ENCODE data around the gene DNM1.

The DNM1 gene

DNA sequence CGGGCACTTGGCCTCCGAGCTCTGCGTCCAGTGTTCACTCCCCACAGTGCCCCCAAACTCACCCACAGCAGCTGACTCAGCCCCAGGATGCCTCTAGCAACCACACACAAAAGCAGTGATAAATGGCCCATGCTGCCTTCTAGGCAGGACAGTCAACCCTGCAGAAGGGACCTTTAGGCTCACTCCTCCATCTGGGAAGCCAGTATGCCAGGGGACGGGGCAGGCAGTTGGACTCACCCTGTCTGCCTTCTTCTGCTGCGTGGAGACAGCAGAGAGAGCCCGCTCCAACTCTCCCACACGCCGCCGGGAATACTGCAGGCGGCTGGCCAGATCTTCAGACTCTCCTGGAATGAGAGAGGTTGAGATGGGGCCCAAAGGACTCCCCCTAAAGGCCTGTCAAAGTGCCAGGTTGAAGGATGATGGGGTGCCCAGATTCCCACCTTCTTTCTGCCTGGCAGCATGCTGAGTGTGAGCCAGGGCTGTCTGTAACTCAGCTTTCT is 62.2 kb downstream of the DNM1 start:
- TF ChIP-seq, protein P1, sequence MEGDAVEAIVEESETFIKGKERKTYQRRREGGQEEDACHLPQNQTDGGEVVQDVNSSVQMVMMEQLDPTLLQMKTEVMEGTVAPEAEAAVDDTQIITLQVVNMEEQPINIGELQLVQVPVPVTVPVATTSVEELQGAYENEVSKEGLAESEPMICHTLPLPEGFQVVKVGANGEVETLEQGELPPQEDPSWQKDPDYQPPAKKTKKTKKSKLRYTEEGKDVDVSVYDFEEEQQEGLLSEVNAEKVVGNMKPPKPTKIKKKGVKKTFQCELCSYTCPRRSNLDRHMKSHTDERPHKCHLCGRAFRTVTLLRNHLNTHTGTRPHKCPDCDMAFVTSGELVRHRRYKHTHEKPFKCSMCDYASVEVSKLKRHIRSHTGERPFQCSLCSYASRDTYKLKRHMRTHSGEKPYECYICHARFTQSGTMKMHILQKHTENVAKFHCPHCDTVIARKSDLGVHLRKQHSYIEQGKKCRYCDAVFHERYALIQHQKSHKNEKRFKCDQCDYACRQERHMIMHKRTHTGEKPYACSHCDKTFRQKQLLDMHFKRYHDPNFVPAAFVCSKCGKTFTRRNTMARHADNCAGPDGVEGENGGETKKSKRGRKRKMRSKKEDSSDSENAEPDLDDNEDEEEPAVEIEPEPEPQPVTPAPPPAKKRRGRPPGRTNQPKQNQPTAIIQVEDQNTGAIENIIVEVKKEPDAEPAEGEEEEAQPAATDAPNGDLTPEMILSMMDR (IDR thresholded peaks at IDR 0.05; ENCODE audit: extremely low read depth, insufficient read depth, missing control alignments), result no peak
- in situ Hi-C loops (cut with MboI; ENCODE audit: low pct_unique_long_range_greater_than_20kb, low sequenced_read_pairs, unreplicated experiment), result no loop called here
- no peak for DNase-seq (ENCODE audit: low spot score)

DNA sequence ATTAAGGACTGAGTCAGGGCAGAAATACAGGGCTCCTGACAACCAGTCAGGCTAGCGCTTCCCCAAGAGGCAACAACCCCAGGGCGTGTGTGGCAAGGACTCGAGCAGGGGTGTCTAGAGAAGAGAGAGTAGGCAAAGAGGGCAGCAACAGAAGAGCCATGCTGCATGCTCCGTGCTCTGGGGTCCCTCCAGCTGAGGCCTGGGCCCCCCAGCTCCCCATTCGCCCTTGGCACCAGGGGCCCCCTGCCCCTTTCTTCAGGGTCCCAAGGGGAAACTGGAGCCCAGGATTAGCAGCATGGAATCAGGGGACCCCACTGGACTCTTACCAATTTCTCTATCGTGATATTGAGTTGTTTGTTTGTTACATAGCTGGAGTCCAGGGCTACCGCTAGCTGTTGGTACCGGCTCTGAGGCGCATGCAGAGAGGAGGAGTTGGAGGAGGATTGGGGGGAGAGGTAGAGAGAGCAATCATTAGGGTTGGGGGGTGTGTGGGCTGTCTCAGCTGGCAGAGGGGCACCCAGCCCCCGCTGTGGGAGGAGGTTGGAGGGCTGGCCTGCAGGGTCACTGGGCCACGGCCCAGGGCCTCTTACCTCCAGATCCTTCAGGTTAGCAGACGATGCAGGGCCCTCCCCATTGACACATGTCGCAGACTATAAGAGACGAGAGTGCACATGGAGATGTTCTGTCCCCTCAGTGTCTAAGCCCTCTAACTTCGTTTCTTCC is 63.9 kb downstream of the DNM1 start:
- in situ Hi-C loops (cut with MboI; ENCODE audit: low pct_unique_long_range_greater_than_20kb, low sequenced_read_pairs, unreplicated experiment), result no loop called here
- TF ChIP-seq, protein P1 (IDR thresholded peaks at IDR 0.05; ENCODE audit: extremely low read depth, insufficient read depth, missing control alignments), result no peak
- DNase-seq (ENCODE audit: low spot score), result no peak

DNA sequence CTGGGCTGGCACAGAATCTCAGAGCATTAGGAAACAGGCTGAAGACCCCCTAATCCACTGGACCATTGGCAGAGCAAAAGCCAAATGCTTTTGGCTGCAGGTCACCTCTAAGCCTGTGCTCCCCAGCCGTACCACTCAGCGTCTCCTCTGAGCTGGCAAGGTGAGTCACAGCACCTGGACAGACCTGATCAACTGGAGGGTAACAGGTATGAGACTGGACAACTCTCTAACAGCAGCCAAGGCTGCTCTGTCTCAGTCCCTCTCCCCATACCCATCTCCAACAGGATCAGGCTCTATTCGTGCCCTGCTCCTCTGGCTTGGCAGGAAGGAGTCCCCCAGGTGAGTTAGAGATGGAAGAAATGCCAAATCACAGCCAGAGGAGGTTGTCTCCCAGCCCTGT is 67.9 kb downstream of the DNM1 start:
- in situ Hi-C loops (cut with MboI; ENCODE audit: low pct_unique_long_range_greater_than_20kb, low sequenced_read_pairs, unreplicated experiment), result no loop called here
- no peak for DNase-seq (ENCODE audit: low spot score)
- TF ChIP-seq, protein P1 (IDR thresholded peaks at IDR 0.05; ENCODE audit: extremely low read depth, insufficient read depth, missing control alignments), result no peak

DNA sequence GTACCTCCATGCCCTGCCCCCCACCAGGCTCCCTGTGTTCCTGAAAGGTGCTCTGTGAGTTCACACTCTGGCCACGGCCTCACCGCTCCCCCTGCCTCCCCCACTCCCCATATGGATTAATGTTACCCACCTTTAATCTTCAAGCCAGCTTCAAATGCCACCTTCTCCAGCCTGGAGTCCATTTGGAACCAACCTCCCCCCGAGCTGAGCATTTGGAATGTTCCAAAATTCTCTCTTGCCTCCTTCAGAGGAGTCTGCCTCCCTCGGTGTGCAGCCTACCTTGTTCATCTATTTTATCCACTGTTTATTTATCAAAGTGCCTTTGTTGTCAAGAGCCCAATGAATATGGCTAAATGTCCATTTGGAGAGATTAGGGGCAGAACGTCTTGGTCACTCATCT is 68.3 kb downstream of the DNM1 start:
- TF ChIP-seq, protein P1 (IDR thresholded peaks at IDR 0.05; ENCODE audit: extremely low read depth, insufficient read depth, missing control alignments), result no peak
- in situ Hi-C loops (cut with MboI; ENCODE audit: low pct_unique_long_range_greater_than_20kb, low sequenced_read_pairs, unreplicated experiment), result no loop called here
- no peak for DNase-seq (ENCODE audit: low spot score)

DNA sequence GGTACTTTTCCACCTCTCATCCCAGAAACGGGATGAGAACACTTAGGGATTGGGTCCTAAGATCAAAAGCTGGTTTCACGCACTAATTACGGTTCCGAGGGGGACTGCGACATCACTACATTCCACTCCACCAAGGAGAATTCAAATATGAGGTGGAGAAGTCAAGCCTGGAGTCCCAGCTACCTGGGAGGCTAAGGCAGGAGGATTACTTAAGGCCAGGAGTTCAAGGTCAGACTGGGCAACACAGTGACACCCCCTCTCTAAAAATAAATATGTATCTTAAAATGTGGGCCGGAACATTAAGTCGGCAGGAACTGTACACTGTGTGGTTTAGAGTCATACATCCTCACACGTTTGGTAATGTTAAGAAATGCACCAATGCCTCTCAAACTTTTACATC is 71.1 kb downstream of the DNM1 start:
- no peak for DNase-seq (ENCODE audit: low spot score)
- TF ChIP-seq, protein P1 (IDR thresholded peaks at IDR 0.05; ENCODE audit: extremely low read depth, insufficient read depth, missing control alignments), result no peak
- in situ Hi-C loops (cut with MboI; ENCODE audit: low pct_unique_long_range_greater_than_20kb, low sequenced_read_pairs, unreplicated experiment), result no loop called here

DNA sequence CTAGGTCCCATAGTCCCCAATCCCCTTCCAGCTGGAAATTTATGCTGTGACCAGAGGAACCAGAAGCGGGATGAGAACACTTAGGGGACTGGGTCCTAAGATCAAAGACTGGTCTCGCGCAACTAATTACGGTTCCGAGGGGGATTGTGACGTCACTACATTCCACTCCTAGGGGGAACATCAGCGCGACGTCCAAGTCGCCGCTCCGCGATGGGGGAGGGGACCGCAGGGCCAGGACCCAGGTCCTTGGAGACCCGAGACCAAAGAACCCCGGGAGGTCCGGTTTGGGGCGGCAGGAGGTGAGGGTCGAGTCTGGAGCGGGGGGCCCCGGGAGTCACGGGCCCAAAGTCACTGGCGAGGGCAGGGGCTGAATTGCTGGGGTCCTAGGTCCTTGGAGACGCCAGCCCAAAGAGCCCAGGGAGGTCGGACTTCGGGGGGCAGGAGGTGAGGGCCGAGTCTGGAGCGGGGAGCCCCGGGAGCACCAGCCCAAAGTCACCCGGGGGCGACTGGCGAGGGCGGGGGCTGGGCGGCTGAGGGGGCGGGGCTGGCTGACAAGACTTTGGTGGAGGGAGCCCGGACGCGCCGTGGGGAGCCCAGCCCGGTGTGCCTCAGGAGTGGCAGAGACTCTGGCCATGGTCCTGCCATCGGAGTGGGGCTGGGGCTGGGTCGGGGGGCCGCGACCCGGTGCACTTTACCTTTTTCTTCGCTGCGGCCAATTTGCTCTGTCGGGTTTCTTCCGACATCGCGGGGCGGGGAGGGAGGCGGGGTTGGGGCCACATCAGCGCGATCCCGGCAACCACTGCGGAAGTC is 72.2 kb downstream of the DNM1 start, which contains the start of gene GOLGA2:
GOLGA2 (minus strand) TSS at position 810 of the 810 bp plus-strand sequence; CDS start at position 779, 31 bp downstream.
- TF ChIP-seq, protein P1 (IDR thresholded peaks at IDR 0.05; ENCODE audit: extremely low read depth, insufficient read depth, missing control alignments), result no peak
- peak; percentile 84 for DNase-seq (ENCODE audit: low spot score)
- in situ Hi-C loops (cut with MboI; ENCODE audit: low pct_unique_long_range_greater_than_20kb, low sequenced_read_pairs, unreplicated experiment), result no loop called here

Measured in GM13977 (cell line).